ENCODE measurements around the gene CPED1.
A peak's percentile ranks its signal among the peaks of the same experiment; 100 is the strongest.

The CPED1 gene

DNA sequence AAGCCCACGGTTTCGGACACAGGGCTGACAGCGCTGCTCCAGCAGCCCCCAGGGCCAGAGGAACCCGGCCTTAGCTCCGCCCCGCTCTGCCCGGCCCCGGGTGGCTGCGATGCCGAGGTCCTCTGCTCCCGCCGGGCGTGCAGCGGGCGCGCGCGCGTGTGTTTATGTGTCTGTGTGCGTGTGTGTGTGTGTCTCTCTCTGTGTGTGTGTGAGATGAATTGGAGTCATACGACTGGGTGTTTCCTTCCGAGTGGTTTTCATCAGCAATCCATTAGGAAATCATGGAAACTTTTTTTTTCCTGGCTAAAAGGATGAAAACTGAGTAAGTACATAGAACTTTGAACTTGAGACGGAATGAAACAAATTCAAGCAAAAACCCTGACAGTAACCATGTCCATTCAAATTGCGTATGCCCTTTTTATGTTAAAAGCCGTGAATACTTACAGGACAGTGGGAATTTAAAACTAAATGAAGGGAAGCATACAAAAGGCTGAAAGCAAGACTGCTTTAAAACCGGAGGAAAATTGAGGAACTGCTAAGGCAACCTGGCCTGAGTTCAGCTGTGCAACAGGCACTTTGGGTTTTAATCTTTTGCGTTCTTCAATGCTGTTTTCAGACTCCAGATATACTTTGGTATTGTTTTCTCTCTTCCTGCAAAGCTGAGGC is at the start of gene CPED1:
TSS of gene CPED1 (plus strand) at position 121 of the 666 bp plus-strand sequence. CDS start 911 bp downstream, outside the sequence.
- Mint-ChIP-seq H3K36me3 (ENCODE audit: low read depth) (no peaks in the 10 kb centered on the region), H3K9me3 (no peaks in the 10 kb centered on the region), H3K27me3 (peaks cover 44% of the 10 kb centered on the region), H3K4me3 (peak within 1 kb of the TSS; percentile 76), H3K4me1 (peaks cover 17% of the 10 kb centered on the region), H3K27ac (no peak within 1 kb of the TSS)
- DNase-seq: peak; percentile 47
- peak; percentile 73 for ATAC-seq

DNA sequence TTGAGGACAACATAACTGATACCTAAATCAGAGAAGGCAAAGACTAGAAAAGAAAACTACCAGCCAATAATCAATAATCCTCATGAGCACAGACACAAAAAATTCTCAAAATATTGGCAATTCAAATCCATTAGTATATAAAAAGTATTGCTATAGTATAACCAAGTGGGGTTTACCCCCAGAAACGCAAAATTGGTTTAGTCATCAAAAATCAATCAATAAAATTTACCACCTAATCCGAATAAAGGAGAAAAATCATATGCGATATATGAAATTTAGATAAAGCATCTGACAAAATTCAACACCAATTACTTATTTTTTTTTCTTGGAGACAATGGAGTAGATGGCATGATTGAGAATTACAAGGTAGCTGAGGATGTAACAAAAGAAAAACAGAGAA is 49.2 kb upstream of the CPED1 start:
- H3K4me1 Mint-ChIP-seq: no peaks in the 10 kb centered on the region
- ATAC-seq: no peak
- H3K9me3 Mint-ChIP-seq: no peaks in the 10 kb centered on the region
- no peak for DNase-seq
- H3K27me3 Mint-ChIP-seq: no peaks in the 10 kb centered on the region
- H3K27ac Mint-ChIP-seq: no peak overlapping the region
- H3K4me3 Mint-ChIP-seq: no peak overlapping the region
- no peaks in the 10 kb centered on the region for H3K36me3 Mint-ChIP-seq (ENCODE audit: low read depth)

GRCh38 chr7:120941064-120941463 is 47.4 kb upstream of the CPED1 start:
- H3K27me3 Mint-ChIP-seq: no peaks in the 10 kb centered on the region

DNA sequence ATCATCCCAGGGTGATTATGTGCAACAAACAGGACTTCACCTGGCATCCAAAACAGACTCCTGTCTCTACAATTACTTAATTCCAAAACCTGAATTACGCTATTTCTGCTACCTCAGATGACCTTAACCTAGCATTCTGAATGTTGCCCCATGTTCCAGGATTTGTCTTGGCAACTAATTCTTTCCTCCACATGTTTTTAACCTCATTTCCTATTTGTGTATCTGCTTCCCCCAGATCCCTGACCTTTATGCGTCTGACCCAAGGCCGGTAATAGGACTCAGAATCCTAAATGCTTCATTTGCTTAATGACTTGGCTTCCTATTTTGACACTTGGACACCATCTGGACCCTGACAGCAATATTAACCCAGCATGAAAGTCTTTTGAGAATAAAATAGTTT is 46.7 kb upstream of the CPED1 start:
- Mint-ChIP-seq H3K9me3 (no peaks in the 10 kb centered on the region), H3K4me1 (no peaks in the 10 kb centered on the region), H3K4me3 (no peak overlapping the region), H3K27me3 (no peaks in the 10 kb centered on the region), H3K36me3 (ENCODE audit: low read depth) (no peaks in the 10 kb centered on the region), H3K27ac (no peak overlapping the region)
- DNase-seq: no peak
- no peak for ATAC-seq

More at GRCh38 chr7:120941064-120941463, 47.4 kb upstream of the CPED1 start:
- Mint-ChIP-seq H3K4me1 (no peaks in the 10 kb centered on the region), H3K9me3 (no peaks in the 10 kb centered on the region), H3K36me3 (ENCODE audit: low read depth) (no peaks in the 10 kb centered on the region), H3K27ac (no peak overlapping the region), H3K4me3 (no peak overlapping the region)
- ATAC-seq: no peak
- no peak for DNase-seq

GRCh38 chr7:120942861-120943260 is 45.6 kb upstream of the CPED1 start:
- H3K27ac Mint-ChIP-seq: no peak overlapping the region
- H3K27me3 Mint-ChIP-seq: no peaks in the 10 kb centered on the region
- no peaks in the 10 kb centered on the region for H3K36me3 Mint-ChIP-seq (ENCODE audit: low read depth)
- H3K4me1 Mint-ChIP-seq: no peaks in the 10 kb centered on the region
- no peak for DNase-seq
- H3K4me3 Mint-ChIP-seq: no peak overlapping the region
- ATAC-seq: no peak
- H3K9me3 Mint-ChIP-seq: no peaks in the 10 kb centered on the region

- Mint-ChIP-seq H3K27ac (no peak overlapping the region), H3K4me1 (peaks cover 7% of the 10 kb centered on the region), H3K36me3 (ENCODE audit: low read depth) (no peaks in the 10 kb centered on the region), H3K9me3 (no peaks in the 10 kb centered on the region), H3K27me3 (no peaks in the 10 kb centered on the region), H3K4me3 (no peak overlapping the region)
- ATAC-seq (no peak), DNase-seq (no peak)
These were observed 43.5 kb upstream of the CPED1 start for GRCh38 chr7:120944826-120945562.

DNA sequence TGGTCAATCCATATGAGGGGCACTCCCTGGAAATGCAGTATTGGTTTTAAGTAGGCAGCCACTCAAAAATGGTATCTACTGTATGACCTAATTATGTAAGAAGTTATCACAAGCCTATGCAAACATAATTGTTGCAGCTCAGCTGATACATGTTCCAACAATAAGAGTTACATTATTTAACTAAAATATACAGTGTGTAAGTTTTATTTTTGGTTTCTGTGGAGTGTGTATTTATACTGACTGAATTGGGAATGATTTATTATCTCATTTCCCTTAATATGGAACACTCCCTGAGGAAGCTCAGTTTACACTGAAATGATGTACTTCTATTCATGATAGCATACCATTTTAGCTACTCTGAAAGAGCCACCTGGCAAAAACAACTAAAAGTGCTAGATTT is 40.5 kb upstream of the CPED1 start:
- ATAC-seq (no peak), DNase-seq (no peak)
- Mint-ChIP-seq H3K27ac (no peak overlapping the region), H3K36me3 (ENCODE audit: low read depth) (peaks cover 7% of the 10 kb centered on the region), H3K9me3 (no peaks in the 10 kb centered on the region), H3K4me1 (peaks cover 15% of the 10 kb centered on the region), H3K4me3 (no peak overlapping the region), H3K27me3 (no peaks in the 10 kb centered on the region)

DNA sequence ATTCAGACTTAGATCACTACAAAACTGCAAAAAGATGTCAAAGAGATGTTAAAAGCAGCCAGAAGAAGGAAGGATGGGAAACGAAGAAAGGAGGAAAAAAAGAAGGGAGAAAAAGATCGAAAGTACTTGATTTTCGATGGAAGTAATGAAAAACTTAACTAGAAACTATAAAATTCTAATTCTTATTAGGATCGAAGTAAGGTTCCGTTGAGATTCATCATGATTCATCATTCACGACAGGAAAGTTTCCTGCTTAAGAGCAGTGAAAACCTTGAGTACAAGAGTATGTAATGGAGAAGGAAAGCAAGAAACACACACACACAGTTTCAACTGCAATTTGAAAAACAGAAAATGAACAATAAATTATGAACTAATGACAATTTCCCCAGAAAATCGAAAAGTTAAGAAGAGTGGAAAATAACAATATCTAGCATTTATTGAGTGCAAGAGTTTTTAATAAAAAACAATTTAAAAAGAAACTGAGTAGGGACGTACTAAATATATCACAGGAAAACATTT is 39.1 kb upstream of the CPED1 start:
- Mint-ChIP-seq H3K36me3 (ENCODE audit: low read depth) (peaks cover 15% of the 10 kb centered on the region), H3K27me3 (no peaks in the 10 kb centered on the region), H3K27ac (peak overlapping the region; percentile 89), H3K4me3 (peak overlapping the region; percentile 97), H3K4me1 (peaks cover 15% of the 10 kb centered on the region), H3K9me3 (no peaks in the 10 kb centered on the region)
- ATAC-seq (no peak), DNase-seq (no peak)

DNA sequence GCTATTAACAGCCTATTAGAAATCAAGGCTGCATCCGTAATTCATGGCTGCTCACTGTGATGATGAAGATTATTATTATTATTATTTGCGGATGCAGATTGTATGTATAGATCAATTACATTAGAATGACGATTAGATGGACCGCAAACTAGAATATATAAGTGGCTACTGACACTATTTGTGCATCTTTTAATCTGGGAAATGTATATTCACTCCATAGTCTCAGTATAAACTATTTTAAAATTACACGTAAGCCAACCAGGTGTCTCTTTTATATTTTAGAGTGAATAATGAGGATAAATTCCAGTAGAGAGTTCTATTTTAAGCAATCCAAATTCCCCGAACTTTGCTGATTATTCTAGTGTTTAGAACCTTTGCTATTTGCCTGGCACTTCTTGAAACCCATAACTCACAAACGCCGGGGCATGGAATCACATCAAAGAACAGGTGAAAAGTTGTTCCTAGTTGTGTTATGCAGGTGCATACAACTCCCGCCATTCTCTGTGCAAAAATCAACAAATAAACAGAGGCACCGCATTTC is 38.4 kb upstream of the CPED1 start:
- H3K4me1 Mint-ChIP-seq: peaks cover 17% of the 10 kb centered on the region
- no peak for DNase-seq
- H3K9me3 Mint-ChIP-seq: no peaks in the 10 kb centered on the region

GRCh38 chr7:120950539-120951308 is 37.8 kb upstream of the CPED1 start, which contains the start of gene ING3:
Gene ING3, plus strand, starts transcription at chr7:120950777. Its CDS starts 120 bp downstream, at chr7:120950897.
- no peaks in the 10 kb centered on the region for H3K9me3 Mint-ChIP-seq
- peak within 1 kb of the TSS; percentile 89 for H3K27ac Mint-ChIP-seq
- ATAC-seq: peak; percentile 94
- peaks cover 20% of the 10 kb centered on the region for H3K4me1 Mint-ChIP-seq
- DNase-seq: peak; percentile 96
- H3K36me3 Mint-ChIP-seq (ENCODE audit: low read depth): peaks cover 21% of the 10 kb centered on the region
- H3K4me3 Mint-ChIP-seq: peak within 1 kb of the TSS; percentile 97
- no peaks in the 10 kb centered on the region for H3K27me3 Mint-ChIP-seq

More for the DNA sequence above, 38.4 kb upstream of the CPED1 start:
- Mint-ChIP-seq H3K27me3 (no peaks in the 10 kb centered on the region), H3K36me3 (ENCODE audit: low read depth) (peaks cover 17% of the 10 kb centered on the region), H3K4me3 (peak overlapping the region; percentile 97), H3K27ac (peak overlapping the region; percentile 89)
- no peak for ATAC-seq

GRCh38 chr7:120951309-120951699 is 37.2 kb upstream of the CPED1 start:
- Mint-ChIP-seq H3K9me3 (no peaks in the 10 kb centered on the region), H3K4me1 (peaks cover 23% of the 10 kb centered on the region), H3K36me3 (ENCODE audit: low read depth) (peaks cover 27% of the 10 kb centered on the region), H3K4me3 (peak overlapping the region; percentile 97), H3K27me3 (no peaks in the 10 kb centered on the region), H3K27ac (peak overlapping the region; percentile 89)
- no peak for DNase-seq
- no peak for ATAC-seq

DNA sequence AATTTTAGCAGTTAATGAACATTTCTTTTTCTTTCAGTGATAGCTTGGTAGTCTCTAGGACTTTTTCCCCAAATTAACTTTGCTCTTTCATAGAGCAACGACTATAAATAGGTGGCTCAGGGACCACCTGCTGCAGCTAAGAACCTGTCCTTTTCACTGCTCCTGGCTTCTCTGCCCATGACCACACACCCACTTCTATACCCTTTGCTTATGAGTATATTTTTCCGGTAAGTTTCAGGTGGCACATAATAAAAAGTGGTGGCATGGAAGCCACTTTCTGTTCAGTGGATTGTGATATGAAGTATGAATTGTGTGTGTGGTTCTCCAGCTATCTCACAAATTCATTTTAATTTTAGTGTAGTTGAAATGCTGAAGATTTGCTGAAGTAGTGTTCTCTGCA is 36.7 kb upstream of the CPED1 start:
- Mint-ChIP-seq H3K4me1 (peaks cover 23% of the 10 kb centered on the region), H3K27ac (peak overlapping the region; percentile 89), H3K9me3 (no peaks in the 10 kb centered on the region), H3K27me3 (no peaks in the 10 kb centered on the region), H3K4me3 (peak overlapping the region; percentile 97), H3K36me3 (ENCODE audit: low read depth) (peaks cover 29% of the 10 kb centered on the region)
- DNase-seq (no peak), ATAC-seq (no peak)

DNA sequence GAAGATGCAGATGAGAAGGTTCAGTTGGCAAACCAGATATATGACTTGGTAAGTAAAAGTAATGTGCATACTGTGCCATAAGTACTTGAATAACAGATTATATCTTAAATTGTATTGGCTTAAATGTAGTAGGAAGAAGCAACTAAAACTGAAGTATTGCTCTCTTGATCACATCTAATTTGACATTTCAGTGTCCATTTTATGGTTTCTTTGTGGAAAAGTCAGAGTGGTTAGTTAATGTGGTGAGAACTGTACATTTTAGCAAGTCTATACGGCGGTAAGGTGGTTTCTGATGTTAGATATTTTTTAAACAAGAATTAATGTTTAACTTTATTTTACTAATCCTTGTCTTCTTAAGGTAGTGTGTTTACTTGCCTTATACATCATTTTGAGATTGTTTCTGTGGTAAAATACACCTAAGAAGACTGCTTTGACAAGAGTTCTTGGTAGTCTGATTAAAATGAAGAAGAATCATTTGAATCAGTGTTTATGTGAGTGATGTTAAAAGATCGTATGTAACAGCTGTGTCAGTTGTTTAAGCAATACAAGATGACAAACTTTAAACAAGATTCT is 32.8 kb upstream of the CPED1 start:
- Mint-ChIP-seq H3K4me1 (peaks cover 16% of the 10 kb centered on the region), H3K27me3 (no peaks in the 10 kb centered on the region), H3K27ac (no peak overlapping the region), H3K4me3 (no peak overlapping the region), H3K9me3 (no peaks in the 10 kb centered on the region), H3K36me3 (ENCODE audit: low read depth) (peaks cover 39% of the 10 kb centered on the region)
- DNase-seq (no peak), ATAC-seq (no peak)

DNA sequence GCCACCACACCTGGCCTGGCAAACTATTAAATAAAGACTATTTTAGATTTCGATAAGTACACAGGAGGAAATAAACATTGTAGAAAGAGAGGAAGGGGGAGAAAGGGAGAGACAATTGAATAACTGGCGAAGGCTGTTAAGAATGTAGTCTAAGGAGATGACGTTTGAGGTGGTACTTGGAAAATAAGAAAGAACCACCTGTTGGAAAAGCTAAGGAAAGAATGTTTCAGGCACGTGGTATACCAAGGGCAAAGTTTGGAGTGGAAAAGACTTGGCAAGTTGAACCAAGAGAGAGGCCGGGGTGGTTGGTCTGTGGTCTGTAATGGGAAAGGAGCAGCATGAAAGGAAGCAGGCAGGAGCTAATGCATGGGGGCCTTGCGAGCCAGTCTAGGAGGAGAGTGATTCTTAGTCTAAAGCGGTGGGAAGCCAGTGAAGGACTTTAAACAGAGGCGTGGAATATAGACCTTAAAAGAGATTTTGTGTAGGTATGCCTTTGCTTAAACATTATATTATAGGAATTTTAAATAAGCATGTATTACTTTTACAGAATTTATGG is 28.5 kb upstream of the CPED1 start:
- no peaks in the 10 kb centered on the region for H3K27me3 Mint-ChIP-seq
- DNase-seq: no peak
- H3K27ac Mint-ChIP-seq: no peak overlapping the region
- peaks cover 19% of the 10 kb centered on the region for H3K4me1 Mint-ChIP-seq
- ATAC-seq: no peak
- H3K9me3 Mint-ChIP-seq: no peaks in the 10 kb centered on the region
- no peak overlapping the region for H3K4me3 Mint-ChIP-seq
- peaks cover 28% of the 10 kb centered on the region for H3K36me3 Mint-ChIP-seq (ENCODE audit: low read depth)
